Epithelial cell of esophagus (primary cell): ENCODE measurements around the gene ZNF611.
A peak's percentile ranks its signal among the peaks of the same experiment; 100 is the strongest.
"Not testable (repeated sequence)": the region's sequence is repeated elsewhere in the genome, so short reads cannot be mapped to it uniquely, and the experiment has no call there.

ENCODE experiments used
- DNase-seq: peaks from one replicate; pipeline ENCODE4 v3.0.0; 2010; ENCODE audit warnings: low read depth
- H3K4me3 ChIP-seq: 2 replicates; pipeline ENCODE4 v1.5.1; 2011; ENCODE audit warnings: mild to moderate bottlenecking, low read length, control low read depth
- CTCF ChIP-seq: IDR thresholded peaks from 2 replicates; pipeline ENCODE4 v1.5.1; 2011; ENCODE audit warnings: low read depth, mild to moderate bottlenecking, low read length, control low read depth, inconsistent platforms; ENCODE audit not compliant: insufficient read depth; ENCODE audit errors: missing control alignments

The ZNF611 gene

GRCh38 chr19:52691215-52691610, 43.6 kb downstream of the ZNF611 start:
- no peak for DNase-seq
- TF ChIP-seq CTCF, result no peak
- peak overlapping the region; percentile 41 for H3K4me3 ChIP-seq

GRCh38 chr19:52690369-52691214, 44.3 kb downstream of the ZNF611 start:
- no peak for TF ChIP-seq CTCF
- H3K4me3 ChIP-seq, result peak overlapping the region; percentile 88
- DNase-seq, result peak; percentile 97

GRCh38 chr19:52689843-52690368, 44.9 kb downstream of the ZNF611 start:
- DNase-seq, result peak; percentile 13
- no peak for TF ChIP-seq CTCF
- peak overlapping the region; percentile 88 for H3K4me3 ChIP-seq

- not testable (repeated sequence) for DNase-seq
Measured at GRCh38 chr19:52688925-52689796, 45.7 kb downstream of the ZNF611 start.

GRCh38 chr19:52688335-52688734, 46.5 kb downstream of the ZNF611 start:
- DNase-seq, result no peak
- no peak for TF ChIP-seq CTCF
- no peak overlapping the region for H3K4me3 ChIP-seq

More at GRCh38 chr19:52688925-52689796, 45.7 kb downstream of the ZNF611 start:
- H3K4me3 ChIP-seq, result peak overlapping the region; percentile 88

GRCh38 chr19:52687684-52688083, 47.2 kb downstream of the ZNF611 start:
- H3K4me3 ChIP-seq, result no peak overlapping the region
- TF ChIP-seq CTCF, result no peak
- DNase-seq, result no peak

GRCh38 chr19:52685811-52686210, 49.0 kb downstream of the ZNF611 start:
- DNase-seq, result no peak
- no peak overlapping the region for H3K4me3 ChIP-seq

GRCh38 chr19:52681216-52681615, 53.6 kb downstream of the ZNF611 start:
- not testable (repeated sequence) for H3K4me3 ChIP-seq, DNase-seq

More at GRCh38 chr19:52685811-52686210, 49.0 kb downstream of the ZNF611 start:
- no peak for TF ChIP-seq CTCF
